HG03378 (cell line): Measurements from ENCODE around the gene HPD.

Experiments used
- ATAC-seq: cut with Tn5 transposase; IDR thresholded peaks from one replicate; pipeline ENCODE4 v1.9.1; 2021; ENCODE audit warnings: mild to moderate bottlenecking, moderate library complexity; ENCODE audit not compliant: unreplicated experiment

Gene HPD

DNA sequence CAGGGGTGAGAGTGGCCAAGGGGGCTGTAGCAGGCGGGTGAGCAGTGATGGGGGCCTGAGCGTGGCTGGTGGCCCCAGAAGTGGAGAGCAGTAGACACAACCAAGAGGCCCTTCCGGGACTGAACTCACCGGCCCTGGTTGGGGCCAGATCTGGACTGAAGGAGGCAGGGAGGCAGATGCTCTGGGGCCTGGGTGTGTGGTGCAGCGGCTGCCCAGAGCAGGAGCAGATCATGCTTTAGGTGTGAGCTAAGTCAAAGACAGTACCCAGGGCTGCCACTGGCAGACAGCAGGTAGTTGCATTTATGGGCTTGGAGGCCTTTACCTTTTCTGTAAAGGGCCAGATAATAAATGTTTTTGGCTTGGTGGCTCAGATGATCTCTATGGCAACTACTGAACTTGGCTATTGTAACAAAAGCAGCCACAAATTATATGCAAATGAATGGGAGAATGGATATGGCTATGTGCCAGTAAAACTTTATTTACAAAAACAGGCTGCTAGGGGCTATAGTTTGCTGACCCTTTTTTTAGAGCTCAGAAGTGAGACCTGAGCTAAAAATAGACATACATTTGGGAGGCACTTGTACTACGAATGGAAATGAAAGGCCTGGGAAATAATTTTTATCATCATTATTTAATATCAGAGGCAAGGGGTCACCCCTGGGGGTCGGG is 29.3 kb downstream of the HPD start:
- no peak for ATAC-seq

DNA sequence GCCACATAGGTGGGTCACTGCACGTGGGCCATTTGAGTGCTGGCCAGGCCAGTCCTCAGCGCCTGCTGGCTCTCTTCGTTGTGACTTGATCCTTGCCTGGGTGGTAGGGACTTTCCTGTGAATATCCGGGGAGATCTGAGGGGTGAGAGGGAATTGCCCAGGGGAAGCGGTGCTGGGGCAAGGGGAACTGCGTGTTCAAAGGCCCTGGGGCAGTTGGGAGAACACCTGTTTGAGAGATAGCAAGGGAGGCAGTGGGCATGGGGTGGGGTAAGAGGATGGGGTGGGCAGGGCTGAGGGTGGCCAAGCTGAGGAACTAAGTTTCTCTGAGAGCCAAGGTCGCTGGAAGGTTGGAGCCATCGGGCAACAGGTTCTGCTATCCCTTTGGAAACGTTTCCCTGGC is 29.8 kb downstream of the HPD start:
- no peak for ATAC-seq

DNA sequence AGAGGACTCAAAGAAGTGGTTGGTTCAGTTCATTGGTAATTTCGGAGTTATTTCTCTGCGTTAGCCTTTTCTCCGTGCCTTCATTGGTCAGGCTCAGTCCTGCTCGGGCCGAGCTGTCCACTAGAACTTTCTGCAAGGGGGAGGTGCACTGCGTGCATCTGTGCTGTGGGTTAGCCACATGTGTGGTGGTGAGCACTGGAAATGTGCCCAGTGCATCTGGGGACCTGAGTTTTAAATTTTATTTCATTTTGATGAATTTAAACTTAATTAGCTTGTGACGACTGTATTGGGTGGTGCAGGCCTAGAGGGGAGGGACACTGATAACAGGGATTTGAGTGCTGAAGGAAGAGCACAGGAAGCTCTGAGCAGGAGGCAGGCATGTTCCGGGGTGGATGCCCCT is 30.4 kb downstream of the HPD start:
- ATAC-seq: no peak

DNA sequence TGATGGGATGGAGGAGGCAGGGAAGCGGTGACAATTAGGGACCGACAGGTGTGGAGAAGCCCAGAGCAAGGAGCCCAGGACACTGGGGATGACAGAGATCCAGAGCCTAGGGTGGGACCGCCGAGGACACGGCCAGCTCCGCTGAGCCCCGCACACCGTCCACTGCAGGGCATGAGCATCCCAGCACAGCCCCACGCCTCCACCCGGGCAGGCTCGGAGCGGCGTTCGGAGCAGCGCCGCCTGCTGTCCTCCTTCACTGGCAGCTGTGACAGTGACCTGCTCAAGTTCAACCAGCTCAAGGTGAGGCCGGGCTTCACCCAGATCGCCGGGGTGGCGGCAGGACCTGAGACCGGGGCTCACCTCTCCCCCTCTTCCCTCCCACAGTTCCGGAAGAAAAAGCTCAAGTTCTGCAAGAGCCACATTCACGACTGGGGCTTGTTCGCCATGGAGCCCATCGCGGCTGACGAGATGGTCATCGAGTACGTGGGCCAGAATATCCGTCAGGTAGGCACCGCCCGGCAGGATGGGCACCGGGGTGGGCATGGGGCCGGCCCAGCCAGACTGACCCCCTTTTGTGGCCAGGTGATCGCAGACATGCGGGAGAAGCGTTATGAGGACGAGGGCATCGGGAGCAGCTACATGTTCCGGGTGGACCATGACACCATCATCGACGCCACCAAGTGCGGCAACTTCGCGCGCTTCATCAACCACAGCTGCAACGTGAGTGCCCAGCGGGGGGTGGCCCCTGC is 31.1 kb downstream of the HPD start:
- no peak for ATAC-seq

DNA sequence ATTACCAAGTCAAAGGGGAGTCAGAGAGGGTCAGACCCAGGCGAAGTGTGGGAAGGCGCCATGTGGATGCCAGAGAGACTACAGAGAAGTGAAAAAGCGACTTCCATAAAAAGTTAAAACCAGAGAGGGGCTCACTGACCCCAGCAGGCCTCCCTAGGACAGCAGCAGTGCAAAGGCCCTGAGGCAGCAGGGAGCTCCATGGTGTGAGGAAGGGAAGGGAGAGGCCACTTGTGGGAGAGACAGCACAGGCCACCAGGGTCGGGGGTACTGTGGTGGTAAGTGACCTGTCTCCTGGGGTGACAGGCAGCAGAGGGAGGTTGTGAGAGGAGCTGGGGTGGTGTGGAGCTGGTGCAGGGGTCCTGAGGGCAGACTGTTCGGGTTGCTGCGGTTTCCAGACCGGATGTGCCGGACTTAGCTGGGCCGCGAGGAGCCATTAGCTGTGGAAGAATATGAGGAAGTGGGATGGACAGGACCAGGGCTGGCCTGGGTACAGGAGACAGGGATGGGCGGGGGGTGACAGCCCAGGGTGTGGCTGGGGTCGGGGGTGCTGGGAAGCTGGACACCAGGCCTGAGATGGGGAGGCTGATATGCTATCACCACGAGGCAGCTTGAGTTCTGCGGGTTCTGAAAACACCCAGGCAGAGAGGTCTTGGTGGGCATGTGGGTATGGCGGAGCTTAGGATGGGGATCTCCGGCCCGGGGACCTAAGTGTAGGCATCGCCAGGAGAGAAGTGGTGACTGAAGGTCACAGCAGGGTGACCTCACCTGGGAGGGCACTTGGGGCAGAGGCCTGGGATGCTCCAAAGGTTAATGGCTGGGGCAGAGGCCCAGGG is 32.1 kb downstream of the HPD start:
- no peak for ATAC-seq

DNA sequence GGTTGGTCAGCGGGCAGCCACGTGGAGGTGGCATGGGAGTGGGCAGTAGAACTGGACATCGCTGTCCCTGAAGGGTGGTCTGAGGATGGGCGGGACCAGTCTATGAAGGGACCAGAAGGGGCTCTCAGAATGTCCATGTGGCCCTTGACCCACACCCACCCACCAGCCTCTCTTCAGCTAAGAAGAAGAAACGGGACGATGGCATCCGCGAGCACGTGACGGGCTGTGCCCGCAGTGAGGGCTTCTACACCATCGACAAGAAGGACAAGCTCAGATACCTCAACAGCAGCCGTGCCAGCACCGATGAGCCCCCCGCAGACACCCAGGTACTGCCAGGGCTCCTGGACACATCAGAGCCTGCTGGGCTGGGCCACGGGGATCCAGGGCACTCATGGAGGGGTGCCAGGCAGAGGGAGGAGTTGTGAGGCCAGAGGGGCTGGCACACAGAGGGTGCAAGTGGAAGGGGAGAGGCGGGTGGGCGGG is 33.6 kb downstream of the HPD start:
- no peak for ATAC-seq

DNA sequence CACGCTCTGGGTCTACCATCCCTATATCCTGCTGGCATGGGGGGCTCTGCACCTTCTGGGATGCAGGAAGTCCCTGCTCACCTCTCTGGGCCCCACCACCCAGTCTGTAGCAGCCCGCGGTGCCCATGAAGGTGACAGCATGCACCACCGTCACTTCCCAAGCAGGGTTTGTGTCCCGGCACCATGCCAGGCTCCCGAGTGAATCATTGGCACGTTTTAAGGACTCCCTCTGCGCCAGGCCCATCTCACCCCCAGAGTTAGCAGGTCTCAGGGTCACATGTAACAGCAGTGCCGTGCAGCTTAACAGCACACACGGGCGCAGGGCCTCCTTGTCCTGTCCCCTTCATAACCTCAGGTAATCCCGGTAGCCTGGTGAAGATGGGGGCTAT is 34.9 kb downstream of the HPD start:
- no peak for ATAC-seq

DNA sequence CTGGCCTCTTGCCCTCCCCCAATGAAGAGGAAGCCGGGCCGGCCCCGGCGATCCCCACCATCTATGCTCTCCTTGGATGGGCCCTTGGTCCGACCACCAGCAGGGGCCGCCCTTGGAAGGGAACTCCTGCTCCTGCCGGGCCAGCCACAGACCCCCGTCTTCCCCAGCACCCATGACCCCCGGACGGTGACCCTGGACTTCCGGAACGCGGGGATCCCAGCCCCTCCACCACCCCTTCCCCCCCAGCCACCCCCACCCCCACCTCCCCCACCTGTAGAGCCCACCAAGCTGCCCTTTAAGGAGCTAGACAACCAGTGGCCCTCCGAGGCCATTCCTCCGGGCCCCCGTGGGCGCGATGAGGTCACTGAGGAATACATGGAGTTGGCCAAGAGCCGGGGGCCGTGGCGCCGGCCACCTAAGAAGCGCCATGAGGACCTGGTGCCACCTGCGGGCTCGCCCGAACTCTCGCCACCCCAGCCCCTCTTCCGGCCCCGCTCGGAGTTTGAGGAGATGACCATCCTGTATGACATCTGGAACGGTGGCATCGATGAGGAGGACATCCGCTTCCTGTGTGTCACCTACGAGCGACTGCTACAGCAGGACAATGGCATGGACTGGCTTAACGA is 35.4 kb downstream of the HPD start:
- ATAC-seq: no peak

DNA sequence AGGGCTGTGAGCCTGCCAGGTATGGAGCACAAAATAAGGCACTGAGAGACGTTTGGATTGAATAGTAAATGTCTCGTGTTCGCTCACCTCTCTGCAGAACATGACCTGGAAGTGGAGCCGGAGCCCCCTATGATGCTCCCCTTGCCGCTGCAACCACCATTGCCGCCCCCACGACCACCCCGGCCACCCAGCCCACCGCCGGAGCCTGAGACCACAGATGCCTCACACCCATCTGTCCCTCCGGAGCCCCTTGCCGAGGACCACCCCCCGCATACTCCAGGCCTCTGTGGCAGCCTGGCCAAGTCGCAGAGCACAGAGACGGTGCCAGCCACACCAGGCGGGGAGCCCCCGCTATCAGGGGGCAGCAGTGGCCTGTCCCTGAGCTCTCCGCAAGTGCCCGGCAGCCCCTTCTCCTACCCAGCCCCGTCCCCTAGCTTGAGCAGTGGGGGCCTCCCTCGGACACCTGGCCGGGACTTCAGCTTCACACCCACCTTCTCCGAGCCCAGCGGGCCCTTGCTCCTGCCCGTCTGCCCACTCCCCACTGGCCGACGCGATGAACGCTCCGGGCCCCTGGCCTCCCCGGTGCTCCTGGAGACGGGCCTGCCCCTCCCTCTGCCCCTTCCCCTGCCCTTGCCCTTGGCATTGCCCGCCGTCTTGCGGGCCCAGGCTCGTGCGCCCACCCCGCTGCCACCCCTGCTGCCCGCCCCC is 36.1 kb downstream of the HPD start:
- no peak for ATAC-seq

DNA sequence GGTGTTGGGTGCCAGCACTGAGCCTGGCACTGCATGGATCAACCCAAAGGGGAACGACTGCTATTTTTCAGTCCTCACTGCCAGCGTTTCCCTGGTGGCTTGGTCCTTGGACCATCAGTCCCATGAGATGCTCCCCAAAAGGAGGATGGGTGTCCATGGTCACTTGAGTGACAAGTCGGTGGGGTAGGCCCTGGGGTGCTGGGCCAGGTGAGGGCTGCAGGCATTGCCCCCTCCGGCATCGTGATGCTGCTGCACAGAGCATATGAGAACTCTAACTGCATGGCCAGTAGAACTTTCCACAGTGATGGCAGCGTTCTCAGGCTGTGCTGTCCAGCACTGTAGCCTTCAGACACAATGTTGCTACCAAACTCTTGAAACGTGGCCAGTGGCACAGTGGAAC is 38.6 kb downstream of the HPD start:
- no peak for ATAC-seq

DNA sequence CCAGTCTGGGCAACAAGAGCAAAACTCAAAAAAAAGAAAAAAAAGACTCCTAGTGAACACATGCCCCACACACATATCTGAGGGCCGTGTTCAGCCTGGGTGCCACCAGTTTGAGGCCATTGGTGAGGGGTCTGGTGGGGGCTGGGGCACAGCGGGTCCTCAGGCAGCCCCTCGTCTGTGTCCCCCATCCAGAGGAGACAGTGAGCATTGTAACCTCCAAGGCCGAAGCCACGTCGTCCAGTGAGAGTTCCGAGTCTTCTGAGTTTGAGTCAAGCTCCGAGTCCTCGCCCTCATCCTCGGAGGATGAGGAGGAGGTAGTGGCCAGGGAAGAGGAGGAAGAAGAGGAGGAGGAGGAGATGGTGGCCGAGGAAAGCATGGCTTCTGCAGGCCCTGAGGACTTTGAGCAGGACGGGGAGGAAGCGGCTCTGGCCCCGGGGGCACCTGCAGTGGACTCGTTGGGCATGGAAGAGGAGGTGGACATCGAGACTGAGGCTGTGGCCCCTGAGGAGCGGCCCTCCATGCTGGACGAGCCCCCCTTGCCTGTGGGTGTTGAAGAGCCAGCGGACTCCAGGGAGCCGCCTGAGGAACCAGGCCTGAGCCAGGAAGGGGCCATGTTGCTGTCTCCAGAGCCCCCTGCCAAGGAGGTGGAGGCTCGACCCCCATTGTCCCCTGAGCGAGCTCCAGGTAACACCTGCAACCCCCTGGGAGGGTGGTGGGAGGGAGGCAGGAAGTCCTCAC is 39.3 kb downstream of the HPD start:
- ATAC-seq: no peak

DNA sequence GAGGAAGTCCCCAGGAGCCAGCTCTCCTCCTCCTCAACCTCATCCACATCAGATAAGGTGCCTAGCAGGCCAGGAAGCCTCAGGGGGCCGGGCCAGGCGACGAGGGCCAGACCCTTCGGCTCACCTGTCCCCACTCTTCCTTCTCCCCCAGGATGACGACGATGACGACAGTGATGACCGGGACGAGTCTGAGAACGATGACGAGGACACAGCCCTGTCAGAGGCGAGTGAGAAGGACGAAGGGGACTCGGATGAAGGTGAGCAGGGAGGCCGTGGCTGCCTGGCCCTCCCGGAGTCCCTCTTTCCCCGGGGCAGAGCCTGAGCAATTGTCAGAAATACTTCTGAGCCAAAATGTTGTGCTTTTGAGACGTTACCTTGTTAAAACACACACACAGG is 41.0 kb downstream of the HPD start:
- no peak for ATAC-seq

DNA sequence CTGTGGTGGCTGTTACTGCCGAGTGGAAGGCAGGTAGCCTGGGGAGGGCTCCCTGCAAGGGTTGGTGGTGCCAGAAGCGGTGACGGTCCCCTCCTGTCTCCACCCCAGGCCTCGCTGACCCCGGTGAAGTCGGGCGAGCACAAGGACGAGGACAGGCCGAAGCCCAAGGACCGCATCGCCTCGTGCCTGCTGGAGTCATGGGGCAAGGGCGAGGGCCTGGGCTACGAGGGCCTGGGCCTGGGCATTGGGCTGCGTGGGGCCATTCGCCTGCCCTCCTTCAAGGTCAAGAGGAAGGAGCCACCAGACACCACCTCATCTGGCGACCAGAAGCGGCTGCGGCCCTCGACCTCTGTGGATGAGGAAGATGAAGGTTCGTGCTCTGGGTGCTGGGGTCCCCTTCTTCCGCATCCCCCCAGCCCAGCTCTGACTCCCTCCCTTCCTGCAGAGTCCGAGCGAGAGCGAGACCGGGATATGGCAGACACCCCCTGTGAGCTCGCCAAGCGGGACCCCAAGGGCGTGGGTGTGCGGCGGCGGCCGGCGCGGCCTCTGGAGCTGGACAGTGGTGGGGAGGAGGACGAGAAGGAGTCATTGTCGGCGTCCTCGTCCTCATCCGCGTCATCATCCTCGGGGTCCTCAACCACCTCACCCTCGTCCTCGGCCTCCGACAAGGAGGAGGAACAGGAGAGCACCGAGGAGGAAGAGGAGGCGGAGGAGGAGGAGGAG is 41.6 kb downstream of the HPD start:
- no peak for ATAC-seq

DNA sequence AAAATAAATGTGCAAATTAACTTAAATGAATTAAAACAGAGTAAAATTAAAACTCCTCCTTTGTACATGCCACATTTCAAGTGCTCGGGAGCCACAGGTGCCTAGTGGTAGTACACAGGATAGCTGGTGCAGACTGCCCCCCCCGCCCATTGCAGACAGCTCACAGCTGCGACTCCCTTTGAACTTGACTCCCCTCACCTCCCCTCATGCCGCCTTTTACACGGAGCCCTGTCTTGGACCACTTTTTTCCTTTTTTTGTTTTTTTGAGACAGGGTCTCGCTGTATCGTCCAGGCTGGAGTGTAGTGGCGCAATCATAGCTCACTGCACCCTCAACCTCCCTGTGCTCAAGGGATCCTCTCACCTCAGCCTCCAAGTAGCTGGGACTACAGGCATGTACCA is 43.4 kb downstream of the HPD start:
- no peak for ATAC-seq

DNA sequence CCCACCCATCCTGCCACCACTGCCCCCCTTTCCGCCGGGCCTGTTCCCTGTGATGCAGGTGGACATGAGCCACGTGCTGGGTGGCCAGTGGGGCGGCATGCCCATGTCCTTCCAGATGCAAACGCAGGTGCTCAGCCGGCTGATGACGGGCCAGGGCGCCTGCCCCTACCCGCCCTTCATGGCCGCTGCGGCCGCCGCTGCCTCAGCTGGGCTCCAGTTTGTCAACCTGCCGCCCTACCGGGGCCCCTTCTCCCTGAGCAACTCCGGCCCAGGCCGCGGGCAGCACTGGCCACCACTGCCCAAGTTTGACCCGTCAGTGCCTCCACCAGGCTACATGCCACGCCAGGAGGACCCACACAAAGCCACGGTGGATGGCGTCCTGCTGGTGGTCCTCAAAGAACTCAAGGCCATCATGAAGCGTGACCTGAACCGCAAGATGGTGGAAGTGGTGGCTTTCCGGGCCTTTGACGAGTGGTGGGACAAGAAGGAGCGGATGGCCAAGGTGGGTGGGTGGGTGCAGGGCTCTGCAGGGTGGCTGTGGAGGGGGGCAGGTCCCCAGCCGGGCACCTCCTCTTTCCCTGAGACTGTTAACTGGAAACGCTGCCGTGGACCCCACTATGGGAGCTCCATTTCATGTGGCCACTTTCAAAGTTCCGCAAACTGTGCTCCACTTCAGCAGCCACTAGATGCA is 44.1 kb downstream of the HPD start:
- no peak for ATAC-seq

DNA sequence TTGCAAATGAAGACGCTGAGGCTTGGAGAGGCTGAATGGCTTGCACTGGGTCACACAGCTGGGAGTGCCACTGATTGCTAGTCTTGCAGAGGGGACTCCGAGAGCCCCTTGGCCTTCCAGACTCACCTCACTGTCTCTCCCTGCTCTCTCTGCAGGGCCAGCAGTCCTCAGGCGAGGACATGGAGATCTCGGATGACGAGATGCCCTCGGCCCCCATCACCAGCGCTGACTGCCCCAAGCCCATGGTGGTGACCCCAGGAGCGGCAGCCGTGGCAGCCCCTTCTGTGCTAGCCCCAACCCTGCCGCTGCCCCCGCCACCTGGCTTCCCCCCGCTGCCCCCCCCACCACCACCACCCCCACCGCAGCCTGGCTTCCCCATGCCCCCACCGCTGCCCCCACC is 44.7 kb downstream of the HPD start:
- no peak for ATAC-seq

DNA sequence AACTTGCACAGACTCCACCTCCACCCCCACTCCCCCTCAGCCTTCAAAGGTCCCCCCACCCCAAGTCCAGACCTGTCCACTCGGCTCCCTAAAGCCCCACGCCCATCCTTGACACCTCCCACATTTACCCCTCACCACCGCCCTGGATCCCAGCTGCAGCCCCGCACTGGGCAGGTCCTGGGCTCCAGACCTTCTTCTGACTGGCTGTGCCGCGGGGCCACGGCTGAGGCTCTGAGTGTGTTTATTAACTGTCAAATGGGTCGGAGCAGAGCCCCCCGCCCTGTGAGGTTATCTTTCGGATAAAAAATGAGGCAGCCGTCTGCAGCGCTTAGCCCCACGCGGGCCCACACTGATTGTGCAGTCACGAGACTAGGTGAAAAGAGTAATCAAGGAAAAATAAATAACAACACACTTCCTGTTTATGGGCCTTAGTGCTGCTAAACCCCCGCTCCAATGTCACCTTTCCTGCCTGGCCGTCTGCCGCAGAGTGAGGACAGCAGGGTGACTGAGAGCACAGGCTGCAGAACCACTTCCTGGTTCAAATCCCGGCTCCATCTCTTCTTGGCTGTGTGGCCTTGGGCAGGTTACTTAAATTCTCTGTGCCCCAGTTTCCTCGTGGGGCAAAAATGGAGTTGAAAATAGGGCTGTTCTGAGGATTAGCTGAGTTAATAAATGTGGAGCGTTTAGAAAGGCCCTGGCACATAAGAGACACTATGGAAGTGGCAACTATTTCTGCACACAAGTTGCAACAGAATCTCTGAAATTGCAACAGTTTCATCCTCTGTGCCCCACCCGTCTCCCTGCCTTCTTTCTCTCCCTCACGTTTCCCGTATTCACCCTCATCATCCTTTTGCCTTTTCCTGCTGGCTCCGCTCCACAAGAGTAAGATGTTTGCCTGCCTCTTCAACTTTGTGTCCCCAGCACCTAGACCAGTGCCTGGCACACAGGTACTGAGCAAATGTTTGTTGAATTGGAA is 45.5 kb downstream of the HPD start:
- ATAC-seq: no peak
